ENCODE data around the gene KLHL26.

Gene KLHL26

DNA sequence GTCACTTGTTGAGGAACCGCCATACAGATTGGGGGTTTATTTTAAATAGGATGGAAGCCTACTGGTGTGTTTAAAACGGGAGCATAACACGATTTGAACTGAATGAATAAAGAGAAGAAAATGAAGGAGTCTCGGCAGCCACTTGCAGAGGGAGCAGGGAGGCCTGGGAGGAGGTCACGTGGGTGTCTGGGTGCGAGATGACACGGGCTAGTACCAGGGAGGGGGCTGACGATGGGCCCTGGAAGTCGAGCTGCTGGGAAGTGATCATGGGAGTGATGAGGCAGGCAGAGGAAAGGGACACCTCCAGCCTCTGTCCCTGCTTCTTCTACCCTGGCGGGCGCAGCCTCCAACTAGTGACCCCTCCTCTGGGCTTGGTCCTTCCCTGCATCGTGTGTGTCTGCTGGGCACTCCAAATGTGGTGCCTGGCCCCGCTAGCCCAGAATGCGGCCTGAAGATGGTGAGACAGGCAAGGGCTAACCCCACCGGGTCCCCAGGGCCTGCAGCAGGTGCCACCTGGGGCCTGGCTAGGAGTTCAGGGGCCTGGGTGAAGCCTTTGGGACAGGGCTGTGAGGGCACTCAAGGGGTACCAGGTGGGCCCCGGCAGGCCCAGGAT is 82.1 kb downstream of the KLHL26 start:
- no peak overlapping the region for H3K27ac ChIP-seq (ENCODE audit: low read depth, low read length)
- H2AFZ ChIP-seq (ENCODE audit: low read depth, low read length, severe bottlenecking): no peak overlapping the region
- H3K27me3 ChIP-seq (ENCODE audit: low read length): no peaks in the 10 kb centered on the region
- H3K4me2 ChIP-seq (ENCODE audit: low read depth, low read length, poor library complexity, severe bottlenecking): no peak overlapping the region
- H4K20me1 ChIP-seq (ENCODE audit: low read depth, low read length): no peaks in the 10 kb centered on the region
- no peaks in the 10 kb centered on the region for H3K9me3 ChIP-seq (ENCODE audit: insufficient read depth, low read length)
- H3K4me3 ChIP-seq (ENCODE audit: insufficient read depth, low read length, poor library complexity, severe bottlenecking): no peak overlapping the region
- no peak overlapping the region for H3K9ac ChIP-seq (ENCODE audit: low read length)
- H3K79me2 ChIP-seq (ENCODE audit: insufficient read depth, low read length): no peaks in the 10 kb centered on the region
- H3K9me2 ChIP-seq (replicated peaks; ENCODE audit: insufficient read depth, low read length): no peaks in the 10 kb centered on the region
- no peaks in the 10 kb centered on the region for H3F3A ChIP-seq (ENCODE audit: insufficient read depth)
- H3K36me3 ChIP-seq (ENCODE audit: low read length): no peaks in the 10 kb centered on the region
- no peak for TF ChIP-seq EZH2phosphoT487 (conservative IDR thresholded peaks at IDR 0.05; ENCODE audit: low read length)
- TF ChIP-seq, protein P1, sequence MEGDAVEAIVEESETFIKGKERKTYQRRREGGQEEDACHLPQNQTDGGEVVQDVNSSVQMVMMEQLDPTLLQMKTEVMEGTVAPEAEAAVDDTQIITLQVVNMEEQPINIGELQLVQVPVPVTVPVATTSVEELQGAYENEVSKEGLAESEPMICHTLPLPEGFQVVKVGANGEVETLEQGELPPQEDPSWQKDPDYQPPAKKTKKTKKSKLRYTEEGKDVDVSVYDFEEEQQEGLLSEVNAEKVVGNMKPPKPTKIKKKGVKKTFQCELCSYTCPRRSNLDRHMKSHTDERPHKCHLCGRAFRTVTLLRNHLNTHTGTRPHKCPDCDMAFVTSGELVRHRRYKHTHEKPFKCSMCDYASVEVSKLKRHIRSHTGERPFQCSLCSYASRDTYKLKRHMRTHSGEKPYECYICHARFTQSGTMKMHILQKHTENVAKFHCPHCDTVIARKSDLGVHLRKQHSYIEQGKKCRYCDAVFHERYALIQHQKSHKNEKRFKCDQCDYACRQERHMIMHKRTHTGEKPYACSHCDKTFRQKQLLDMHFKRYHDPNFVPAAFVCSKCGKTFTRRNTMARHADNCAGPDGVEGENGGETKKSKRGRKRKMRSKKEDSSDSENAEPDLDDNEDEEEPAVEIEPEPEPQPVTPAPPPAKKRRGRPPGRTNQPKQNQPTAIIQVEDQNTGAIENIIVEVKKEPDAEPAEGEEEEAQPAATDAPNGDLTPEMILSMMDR (IDR thresholded peaks at IDR 0.05; ENCODE audit: insufficient read depth, low read length, poor library complexity, severe bottlenecking): no peak

DNA sequence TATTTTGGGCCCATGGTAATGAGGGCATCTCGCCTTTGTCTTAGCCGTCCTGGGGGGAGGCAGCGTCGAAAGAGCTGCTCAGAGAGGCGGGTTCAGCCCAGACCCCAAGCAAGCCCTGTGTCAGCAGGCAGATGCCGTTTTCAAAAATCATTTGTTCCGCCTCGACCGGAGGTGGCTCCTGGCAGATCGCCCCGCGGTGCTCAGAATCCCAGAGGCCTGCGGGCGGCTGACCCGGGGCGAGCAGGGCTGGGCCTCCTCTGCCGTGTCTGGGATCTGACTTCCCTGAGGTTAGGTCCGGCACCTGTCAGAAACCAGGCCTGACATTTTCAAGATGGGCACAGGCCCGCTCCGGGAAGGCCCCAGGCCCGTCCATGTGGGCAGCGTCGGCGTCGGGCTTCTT is 82.7 kb downstream of the KLHL26 start:
- H3K27ac ChIP-seq (ENCODE audit: low read depth, low read length): no peak overlapping the region
- H2AFZ ChIP-seq (ENCODE audit: low read depth, low read length, severe bottlenecking): no peak overlapping the region
- no peaks in the 10 kb centered on the region for H3K36me3 ChIP-seq (ENCODE audit: low read length)
- H3F3A ChIP-seq (ENCODE audit: insufficient read depth): no peaks in the 10 kb centered on the region
- H3K9me3 ChIP-seq (ENCODE audit: insufficient read depth, low read length): no peaks in the 10 kb centered on the region
- H3K27me3 ChIP-seq (ENCODE audit: low read length): no peaks in the 10 kb centered on the region
- no peak overlapping the region for H3K4me2 ChIP-seq (ENCODE audit: low read depth, low read length, poor library complexity, severe bottlenecking)
- no peak for TF ChIP-seq EZH2phosphoT487 (conservative IDR thresholded peaks at IDR 0.05; ENCODE audit: low read length)
- TF ChIP-seq, protein P1 (IDR thresholded peaks at IDR 0.05; ENCODE audit: insufficient read depth, low read length, poor library complexity, severe bottlenecking): no peak
- H3K79me2 ChIP-seq (ENCODE audit: insufficient read depth, low read length): no peaks in the 10 kb centered on the region
- H3K9me2 ChIP-seq (replicated peaks; ENCODE audit: insufficient read depth, low read length): no peaks in the 10 kb centered on the region
- no peak overlapping the region for H3K4me3 ChIP-seq (ENCODE audit: insufficient read depth, low read length, poor library complexity, severe bottlenecking)
- H3K9ac ChIP-seq (ENCODE audit: low read length): no peak overlapping the region
- H4K20me1 ChIP-seq (ENCODE audit: low read depth, low read length): no peaks in the 10 kb centered on the region

Data from SU-DHL-6 (cell line).